Stimulated activated effector memory CD8-positive, alpha-beta T cell treated with anti-CD3 and anti-CD28 coated beads, Interleukin-12 subunit alpha, Interleukin-12 subunit beta, amount 100 ng/mL, for 72 hours (primary cell): ENCODE data around the gene VPS8.
A peak's percentile ranks its signal among the peaks of the same experiment; 100 is the strongest.

Experiments
- ATAC-seq: fragments of 150-1000 bp; cut with Tn5 transposase; 2 replicates; pipeline ENCODE4 v1.10.0; 2021
- DNase-seq, 2 donors: peaks; one replicate each; pipeline ENCODE4 v3.0.0; 2021 to 2022; ENCODE audit warnings: low spot score in 2 of 2
- H3K27ac Mint-ChIP-seq: one replicate; pipeline ENCODE4 v1.8.0; 2022; ENCODE audit warnings: mild to moderate bottlenecking, mixed read lengths
- H3K36me3 Mint-ChIP-seq: one replicate; pipeline ENCODE4 v1.8.0; 2022; ENCODE audit warnings: mild to moderate bottlenecking, mixed read lengths
- H3K4me1 Mint-ChIP-seq: one replicate; pipeline ENCODE4 v1.8.0; 2022; ENCODE audit warnings: mixed read lengths
- H3K4me3 Mint-ChIP-seq: one replicate; pipeline ENCODE4 v1.8.0; 2022; ENCODE audit warnings: mild to moderate bottlenecking, mixed read lengths
- H3K9me3 Mint-ChIP-seq: one replicate; pipeline ENCODE4 v1.8.0; 2022; ENCODE audit warnings: mixed read lengths

VPS8 gene, protein sequence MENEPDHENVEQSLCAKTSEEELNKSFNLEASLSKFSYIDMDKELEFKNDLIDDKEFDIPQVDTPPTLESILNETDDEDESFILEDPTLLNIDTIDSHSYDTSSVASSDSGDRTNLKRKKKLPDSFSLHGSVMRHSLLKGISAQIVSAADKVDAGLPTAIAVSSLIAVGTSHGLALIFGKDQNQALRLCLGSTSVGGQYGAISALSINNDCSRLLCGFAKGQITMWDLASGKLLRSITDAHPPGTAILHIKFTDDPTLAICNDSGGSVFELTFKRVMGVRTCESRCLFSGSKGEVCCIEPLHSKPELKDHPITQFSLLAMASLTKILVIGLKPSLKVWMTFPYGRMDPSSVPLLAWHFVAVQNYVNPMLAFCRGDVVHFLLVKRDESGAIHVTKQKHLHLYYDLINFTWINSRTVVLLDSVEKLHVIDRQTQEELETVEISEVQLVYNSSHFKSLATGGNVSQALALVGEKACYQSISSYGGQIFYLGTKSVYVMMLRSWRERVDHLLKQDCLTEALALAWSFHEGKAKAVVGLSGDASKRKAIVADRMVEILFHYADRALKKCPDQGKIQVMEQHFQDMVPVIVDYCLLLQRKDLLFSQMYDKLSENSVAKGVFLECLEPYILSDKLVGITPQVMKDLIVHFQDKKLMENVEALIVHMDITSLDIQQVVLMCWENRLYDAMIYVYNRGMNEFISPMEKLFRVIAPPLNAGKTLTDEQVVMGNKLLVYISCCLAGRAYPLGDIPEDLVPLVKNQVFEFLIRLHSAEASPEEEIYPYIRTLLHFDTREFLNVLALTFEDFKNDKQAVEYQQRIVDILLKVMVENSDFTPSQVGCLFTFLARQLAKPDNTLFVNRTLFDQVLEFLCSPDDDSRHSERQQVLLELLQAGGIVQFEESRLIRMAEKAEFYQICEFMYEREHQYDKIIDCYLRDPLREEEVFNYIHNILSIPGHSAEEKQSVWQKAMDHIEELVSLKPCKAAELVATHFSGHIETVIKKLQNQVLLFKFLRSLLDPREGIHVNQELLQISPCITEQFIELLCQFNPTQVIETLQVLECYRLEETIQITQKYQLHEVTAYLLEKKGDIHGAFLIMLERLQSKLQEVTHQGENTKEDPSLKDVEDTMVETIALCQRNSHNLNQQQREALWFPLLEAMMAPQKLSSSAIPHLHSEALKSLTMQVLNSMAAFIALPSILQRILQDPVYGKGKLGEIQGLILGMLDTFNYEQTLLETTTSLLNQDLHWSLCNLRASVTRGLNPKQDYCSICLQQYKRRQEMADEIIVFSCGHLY (N-terminal part only)

DNA sequence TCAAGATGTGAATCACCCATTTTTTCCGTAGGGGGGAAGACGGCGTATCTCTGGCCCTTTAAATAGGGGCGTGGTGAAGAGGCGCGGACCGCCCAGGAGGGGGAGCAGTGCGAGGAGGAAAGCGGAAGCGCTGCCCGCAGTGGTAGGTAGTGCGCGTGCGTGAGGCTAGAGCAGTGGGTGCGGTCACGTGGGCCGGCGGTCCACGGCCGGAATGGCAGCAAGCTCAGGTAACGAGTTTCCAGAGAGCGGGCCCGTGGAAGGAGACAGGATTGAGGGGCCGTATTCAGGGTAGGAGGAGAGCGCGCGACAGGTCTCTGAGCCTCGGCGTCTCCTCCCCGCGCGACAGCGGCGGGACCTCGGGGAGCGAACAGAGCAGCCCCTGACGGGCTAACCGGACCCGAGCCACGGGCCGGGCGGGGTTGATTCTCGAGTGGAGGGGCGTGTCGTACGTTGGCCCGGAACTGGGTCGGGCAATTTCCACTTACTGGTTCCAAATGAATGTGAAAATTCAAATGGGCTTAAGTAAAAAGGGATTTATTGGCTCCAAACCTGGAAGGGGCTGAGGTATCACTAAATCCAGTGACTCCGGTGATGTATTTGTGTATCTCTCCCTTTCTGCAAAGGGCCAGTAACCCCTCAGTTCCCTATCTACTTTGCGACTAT is at the start of gene VPS8:
VPS8 (plus strand) TSS at position 168 of the 663 bp plus-strand sequence. CDS start 12,467 bp downstream, outside the sequence.
- Mint-ChIP-seq H3K36me3 (peaks cover 16% of the 10 kb centered on the region), H3K4me3 (peak within 1 kb of the TSS; percentile 85), H3K27ac (peak within 1 kb of the TSS; percentile 96), H3K4me1 (peaks cover 53% of the 10 kb centered on the region), H3K9me3 (no peaks in the 10 kb centered on the region)
- ATAC-seq, result peak; percentile 87
- DNase-seq, result peak; percentile 93 to 98

DNA sequence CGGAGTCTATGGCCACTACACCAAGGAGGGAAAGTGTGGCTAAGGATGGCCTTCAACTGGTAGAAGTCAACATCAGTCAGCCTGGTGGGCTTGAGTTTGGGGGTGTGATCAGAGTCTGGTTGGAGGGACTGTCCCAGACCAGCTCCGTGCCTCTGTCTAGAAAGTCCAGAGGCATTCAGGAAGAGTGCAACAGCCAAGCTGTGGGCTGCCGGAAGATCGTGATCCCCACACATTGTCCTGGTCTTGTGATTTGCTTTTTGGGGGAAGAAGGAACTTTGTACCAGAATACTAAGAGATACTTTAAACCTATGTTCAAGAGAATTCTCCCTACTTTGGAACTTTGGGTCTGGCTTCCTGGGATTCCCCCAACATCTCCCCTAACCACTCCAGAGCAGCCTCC is 47.8 kb upstream of the VPS8 start:
- Mint-ChIP-seq H3K9me3 (no peaks in the 10 kb centered on the region), H3K4me1 (no peaks in the 10 kb centered on the region), H3K36me3 (no peaks in the 10 kb centered on the region), H3K4me3 (no peak overlapping the region), H3K27ac (no peak overlapping the region)
- DNase-seq (no peak), ATAC-seq (no peak)

DNA sequence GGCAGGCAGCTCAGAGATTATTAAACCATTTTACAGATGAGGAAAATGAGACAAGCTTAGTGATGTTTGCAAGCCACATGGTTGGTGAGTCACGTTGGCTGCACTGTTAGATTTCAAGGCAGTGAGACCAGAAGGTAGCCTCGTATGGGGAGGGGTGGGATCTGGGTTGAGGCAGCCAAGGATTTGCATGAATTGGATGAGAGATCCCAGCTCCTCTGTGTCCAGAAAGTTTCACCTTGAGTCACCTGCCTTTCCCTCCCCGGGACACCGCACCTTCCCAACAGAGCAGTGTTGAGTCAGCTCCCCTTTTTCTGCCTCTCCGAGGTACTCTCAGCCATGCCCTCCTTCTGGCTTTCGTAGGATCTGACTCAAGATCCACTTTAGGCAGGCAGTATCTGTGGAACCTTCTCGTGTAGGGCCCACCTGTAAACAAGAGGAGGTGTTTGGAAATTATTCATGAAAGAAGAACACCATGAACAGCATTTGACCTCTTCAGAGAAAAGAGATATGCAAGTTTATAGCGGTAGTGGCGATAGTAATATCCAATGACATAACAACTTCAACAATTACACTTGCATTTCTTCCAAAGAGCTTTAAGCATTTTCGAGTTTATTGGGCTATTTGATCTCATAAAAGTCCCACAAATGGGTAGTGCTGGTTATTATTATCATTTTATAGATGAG is 46.8 kb upstream of the VPS8 start:
- DNase-seq (no peak), ATAC-seq (no peak)
- Mint-ChIP-seq H3K4me1 (no peaks in the 10 kb centered on the region), H3K36me3 (no peaks in the 10 kb centered on the region), H3K9me3 (no peaks in the 10 kb centered on the region), H3K4me3 (no peak overlapping the region), H3K27ac (no peak overlapping the region)

DNA sequence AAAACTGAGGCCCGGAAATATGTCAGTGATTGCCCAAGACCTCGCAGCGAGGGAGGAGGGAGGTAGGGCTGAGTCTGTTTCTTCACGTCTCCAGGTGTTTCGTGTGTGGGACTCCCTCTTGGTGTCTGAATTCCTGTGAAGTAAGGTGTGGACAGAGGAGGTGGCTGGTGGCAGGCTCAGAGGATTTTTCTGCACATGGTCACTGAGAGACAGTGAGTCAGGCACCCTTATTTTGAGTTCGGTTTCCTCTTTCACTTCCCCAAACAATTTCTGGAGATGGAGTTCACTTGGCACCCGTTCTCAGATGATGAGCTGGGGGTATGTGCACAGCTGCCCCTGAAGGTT is 46.3 kb upstream of the VPS8 start:
- Mint-ChIP-seq H3K9me3 (no peaks in the 10 kb centered on the region), H3K27ac (no peak overlapping the region), H3K36me3 (no peaks in the 10 kb centered on the region), H3K4me3 (no peak overlapping the region), H3K4me1 (no peaks in the 10 kb centered on the region)
- DNase-seq (no peak), ATAC-seq (no peak)

DNA sequence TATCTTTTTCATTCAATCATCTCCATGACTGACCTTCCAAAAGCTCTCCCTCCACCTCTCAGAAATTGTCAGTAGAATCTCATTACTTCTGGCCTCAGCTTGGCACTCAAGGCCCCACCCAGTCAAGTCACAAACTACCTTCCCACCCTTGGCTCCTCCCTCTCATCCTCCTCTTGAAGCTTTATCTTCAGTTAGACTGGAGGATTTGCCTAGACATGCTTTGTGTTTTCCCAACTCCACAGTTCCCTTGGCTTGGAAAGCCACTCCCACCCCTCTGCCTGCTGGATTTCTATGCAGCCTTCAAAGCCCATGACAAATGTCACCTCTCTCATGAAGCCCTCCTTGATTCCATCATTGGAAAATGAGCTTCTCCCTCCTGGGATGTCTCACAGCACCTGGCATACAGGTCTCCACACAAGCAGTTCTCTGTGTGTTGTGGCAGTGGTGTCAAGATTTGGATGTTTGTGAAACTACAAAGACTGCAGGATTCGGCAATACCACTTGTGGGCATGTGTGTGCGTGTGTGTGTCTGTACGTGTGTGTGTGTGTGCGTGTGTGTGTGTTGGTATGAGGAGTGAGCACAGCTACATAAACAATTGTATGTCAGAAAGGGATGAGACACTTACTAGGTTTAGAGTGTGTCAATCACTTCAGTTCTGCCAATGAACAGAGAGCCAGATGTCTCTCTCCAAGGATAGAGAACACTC is 45.3 kb upstream of the VPS8 start:
- ATAC-seq (no peak), DNase-seq (no peak)
- no peaks in the 10 kb centered on the region for H3K9me3 Mint-ChIP-seq
- H3K27ac Mint-ChIP-seq, result no peak overlapping the region
- no peaks in the 10 kb centered on the region for H3K36me3 Mint-ChIP-seq
- no peak overlapping the region for H3K4me3 Mint-ChIP-seq
- no peaks in the 10 kb centered on the region for H3K4me1 Mint-ChIP-seq

DNA sequence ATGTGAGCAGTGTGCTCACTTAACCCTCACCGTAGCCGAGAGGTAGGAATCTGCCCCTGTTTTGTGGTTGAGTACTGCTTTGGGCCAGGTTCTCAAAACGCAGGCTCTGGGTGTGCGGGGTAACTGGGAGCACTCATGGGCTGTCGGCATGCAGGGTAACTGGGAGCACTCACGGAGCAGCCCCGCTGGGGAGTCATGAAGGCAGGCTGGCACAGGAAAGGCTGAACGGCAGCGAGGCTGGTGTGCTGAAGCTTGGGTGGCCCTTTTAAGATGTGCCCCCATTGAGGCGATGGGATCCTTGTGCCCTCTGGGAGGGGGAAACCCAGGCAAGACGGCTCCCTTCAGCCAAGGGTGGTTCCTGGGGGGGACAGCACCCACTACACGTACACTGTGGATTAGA is 44.6 kb upstream of the VPS8 start:
- DNase-seq (no peak), ATAC-seq (no peak)
- Mint-ChIP-seq H3K36me3 (no peaks in the 10 kb centered on the region), H3K4me3 (no peak overlapping the region), H3K9me3 (no peaks in the 10 kb centered on the region), H3K27ac (no peak overlapping the region), H3K4me1 (no peaks in the 10 kb centered on the region)

DNA sequence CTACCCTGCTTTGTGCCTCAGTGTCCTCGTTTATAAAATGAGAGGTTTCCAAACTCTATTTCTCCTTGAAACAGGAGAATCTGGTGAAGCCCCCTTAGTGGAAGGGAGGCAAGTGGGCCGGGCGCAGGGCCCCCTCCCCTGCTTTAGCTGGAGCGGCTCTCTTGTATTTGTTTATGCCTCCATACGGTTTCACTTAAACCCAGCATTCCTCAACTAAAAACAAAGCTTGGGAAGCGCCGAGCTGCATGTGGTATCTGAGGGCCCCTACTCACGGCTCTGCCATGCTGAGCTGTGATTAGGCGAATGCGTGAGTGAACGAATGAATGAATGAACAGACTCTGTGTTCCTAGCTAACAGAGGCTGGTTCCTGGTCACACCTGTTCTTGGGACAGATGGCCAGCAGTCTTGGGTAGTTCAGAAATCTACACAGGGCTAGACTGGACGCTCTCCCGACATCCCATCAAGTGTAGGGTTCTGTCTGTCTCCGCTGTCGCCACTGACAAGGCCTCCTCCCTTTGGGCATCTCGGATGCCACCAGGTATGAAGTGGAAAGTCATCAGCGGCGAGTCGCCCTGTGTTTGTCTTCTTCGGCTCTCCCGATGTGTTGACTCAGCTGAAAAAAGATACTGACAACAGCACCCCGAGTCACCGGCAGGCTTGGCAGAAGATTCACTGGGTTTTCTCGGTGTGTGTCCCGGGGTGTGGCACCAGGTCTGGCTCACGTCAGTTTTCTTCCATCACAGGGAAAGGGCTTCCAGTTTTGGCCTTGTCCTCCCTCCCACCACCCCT is 42.4 kb upstream of the VPS8 start:
- ATAC-seq, result no peak
- Mint-ChIP-seq H3K9me3 (no peaks in the 10 kb centered on the region), H3K27ac (no peak overlapping the region), H3K4me3 (no peak overlapping the region), H3K4me1 (no peaks in the 10 kb centered on the region), H3K36me3 (no peaks in the 10 kb centered on the region)
- no peak for DNase-seq

DNA sequence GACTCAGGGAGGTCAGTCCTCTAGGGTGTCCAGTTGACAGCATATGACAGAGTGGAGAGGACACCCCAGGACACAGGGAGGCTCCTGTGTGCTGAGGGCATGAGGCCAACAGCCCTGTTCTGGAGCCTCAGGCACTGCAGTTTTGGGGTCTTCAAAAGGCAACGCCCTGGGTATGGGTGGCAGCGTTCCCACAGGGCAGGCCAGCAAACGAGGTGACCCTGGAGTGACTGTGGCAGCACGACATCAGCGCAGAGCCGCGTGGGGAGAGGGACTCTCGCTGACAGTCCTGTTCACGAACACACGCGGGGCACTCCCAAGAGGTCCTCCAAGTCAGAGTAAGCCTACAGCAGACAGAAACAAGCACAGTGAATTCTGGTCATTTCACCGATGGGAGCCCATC is 41.4 kb upstream of the VPS8 start:
- DNase-seq (no peak), ATAC-seq (no peak)
- Mint-ChIP-seq H3K27ac (peak overlapping the region; percentile 48), H3K9me3 (no peaks in the 10 kb centered on the region), H3K36me3 (no peaks in the 10 kb centered on the region), H3K4me1 (no peaks in the 10 kb centered on the region), H3K4me3 (no peak overlapping the region)

DNA sequence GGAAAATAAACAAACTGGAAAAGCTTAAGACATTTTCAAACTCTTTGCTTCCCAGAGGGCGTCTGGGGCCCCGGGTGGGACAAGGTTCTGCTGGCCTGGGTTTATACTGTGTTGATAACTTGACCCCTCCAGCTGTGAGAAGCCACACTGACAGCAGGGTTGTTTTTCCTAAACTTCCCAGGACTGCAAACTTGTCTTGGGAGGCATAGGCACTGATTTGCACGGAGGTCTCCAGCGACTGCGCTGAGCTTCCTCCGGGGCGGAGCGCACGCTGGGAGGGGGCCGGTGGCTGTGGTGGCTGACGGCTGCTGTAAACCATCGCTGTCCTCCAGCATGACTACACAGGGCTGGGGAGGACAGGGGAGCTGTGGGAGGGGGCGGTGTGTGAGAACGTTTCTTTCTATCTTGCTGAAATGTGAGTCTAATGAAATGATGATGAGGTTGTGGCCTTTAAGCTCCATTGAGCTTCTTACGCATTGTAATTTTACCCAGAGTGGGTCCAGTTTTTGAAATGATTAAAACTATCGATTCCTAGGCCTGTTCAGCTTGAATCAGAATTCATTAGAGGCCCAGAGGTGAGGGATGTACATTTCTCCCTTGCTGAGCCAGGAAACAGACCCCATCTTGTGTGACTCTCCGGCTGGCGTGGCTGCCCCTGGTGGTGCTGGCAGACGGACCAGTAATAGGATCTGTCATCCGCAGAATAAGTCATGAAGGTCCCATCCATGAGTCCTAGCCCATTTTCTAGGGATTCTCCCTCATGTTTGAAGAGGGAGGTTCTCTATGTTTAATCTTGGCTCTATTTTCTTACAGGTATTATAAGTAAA is 40.5 kb upstream of the VPS8 start:
- DNase-seq (no peak), ATAC-seq (no peak)
- no peaks in the 10 kb centered on the region for H3K4me1 Mint-ChIP-seq
- H3K4me3 Mint-ChIP-seq, result no peak overlapping the region
- H3K9me3 Mint-ChIP-seq, result no peaks in the 10 kb centered on the region
- H3K36me3 Mint-ChIP-seq, result no peaks in the 10 kb centered on the region
- no peak overlapping the region for H3K27ac Mint-ChIP-seq

DNA sequence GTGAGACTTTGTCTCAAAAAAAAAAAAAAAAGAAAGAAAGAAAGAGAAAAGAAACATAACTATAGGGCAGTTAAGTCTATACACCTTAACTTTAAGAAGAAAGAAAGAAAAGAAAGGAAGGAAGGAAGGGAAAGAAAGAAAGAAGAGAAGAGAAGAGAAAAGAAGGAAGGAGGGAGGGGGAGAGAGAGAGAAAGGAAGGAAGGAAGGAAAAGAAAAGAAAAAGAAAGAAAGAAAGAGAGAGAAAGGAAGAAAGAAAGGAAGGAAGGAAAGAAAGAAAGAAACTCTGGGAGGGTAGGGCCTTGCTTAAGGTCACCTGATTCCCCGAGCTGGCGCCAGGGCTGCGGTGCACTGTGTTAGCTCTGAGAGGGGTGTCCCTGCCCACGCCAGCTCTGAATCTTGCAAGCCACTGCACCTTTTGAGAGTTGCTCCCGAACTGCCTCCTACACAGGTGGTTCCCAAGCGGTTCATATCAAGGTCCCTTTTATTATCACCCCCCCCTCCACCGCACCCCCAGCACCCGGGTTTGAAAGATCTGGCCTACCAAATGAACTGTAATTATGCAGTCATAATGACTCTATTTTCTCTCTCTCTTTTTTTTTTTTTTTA is 39.2 kb upstream of the VPS8 start:
- ATAC-seq (no peak), DNase-seq (no peak)
- H3K9me3 Mint-ChIP-seq, result no peaks in the 10 kb centered on the region
- H3K27ac Mint-ChIP-seq, result no peak overlapping the region
- no peaks in the 10 kb centered on the region for H3K36me3 Mint-ChIP-seq
- no peaks in the 10 kb centered on the region for H3K4me1 Mint-ChIP-seq
- no peak overlapping the region for H3K4me3 Mint-ChIP-seq

DNA sequence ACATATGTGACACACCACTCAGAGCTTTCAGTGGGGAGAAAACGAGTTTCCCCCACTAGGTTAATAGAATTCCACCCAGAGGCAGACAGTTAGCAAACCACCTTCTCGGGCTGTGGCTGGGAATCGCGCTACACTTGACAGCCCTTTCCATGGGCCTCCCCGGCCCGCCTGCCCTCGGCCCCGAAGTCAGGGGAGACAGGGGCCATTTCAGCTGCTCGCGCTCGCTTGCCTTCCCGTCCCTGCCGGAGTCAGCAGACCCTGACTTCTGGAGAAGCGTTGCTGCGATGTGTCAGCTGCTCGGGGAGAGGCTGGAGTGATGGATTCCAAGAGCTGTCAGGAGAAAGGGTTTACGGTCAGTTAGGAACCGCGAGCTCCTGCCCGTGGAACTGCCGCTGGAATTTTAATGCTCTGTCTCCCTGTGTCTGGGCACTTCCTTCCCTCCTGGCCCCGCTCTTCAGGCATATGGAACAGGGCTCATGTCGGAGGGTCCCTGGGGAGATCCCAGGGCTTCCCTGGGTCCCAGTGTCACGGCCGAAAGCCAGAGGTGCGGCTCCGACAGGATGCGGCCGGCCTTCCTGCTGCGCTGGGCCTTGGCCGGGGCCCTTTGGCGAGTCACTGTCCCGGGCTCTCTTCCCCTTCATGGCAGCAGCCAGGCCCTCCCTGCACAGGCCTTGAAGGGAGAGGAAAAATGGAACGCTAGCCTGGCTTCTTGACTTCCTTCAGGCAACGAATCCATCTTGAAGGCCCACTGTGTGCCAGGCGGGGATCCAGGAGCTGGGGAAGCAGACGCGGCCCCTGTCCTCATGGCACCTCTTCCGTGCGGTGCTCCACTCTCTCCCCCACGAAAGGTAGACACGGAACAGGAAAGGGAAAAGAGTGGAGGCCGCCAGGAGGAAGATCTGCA is 38.4 kb upstream of the VPS8 start:
- no peak for ATAC-seq
- H3K4me1 Mint-ChIP-seq, result no peaks in the 10 kb centered on the region
- no peak overlapping the region for H3K27ac Mint-ChIP-seq
- DNase-seq, result no peak
- no peaks in the 10 kb centered on the region for H3K36me3 Mint-ChIP-seq
- no peak overlapping the region for H3K4me3 Mint-ChIP-seq
- H3K9me3 Mint-ChIP-seq, result no peaks in the 10 kb centered on the region

DNA sequence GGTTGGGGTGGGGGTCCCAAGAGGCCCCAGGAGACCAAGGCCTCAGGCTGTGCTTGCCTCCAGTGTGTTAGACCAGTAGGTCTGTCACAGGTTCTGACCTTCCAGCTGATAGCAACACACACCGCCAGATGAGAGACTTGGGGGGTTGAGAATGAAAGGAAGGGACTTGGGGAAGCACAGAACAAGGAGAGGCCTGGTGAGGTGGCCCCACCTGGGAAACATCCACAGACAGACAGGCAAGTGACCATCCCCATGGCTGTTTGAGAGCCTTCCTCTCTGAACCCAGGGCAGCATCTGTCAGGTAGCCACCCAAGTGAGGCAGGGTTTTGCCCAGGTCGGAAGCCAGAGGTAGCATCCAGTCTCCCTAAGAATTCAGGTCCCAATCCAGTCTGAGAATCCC is 35.0 kb upstream of the VPS8 start:
- Mint-ChIP-seq H3K9me3 (no peaks in the 10 kb centered on the region), H3K4me3 (no peak overlapping the region), H3K27ac (no peak overlapping the region), H3K4me1 (no peaks in the 10 kb centered on the region), H3K36me3 (no peaks in the 10 kb centered on the region)
- DNase-seq (no peak), ATAC-seq (no peak)
